Measurements from ENCODE around the gene CD163L1. TPM values are rescaled to one million over a fixed set of nuclear protein-coding genes. Genes with fewer than 3 reads are reported as not detected.
A peak's percentile ranks its signal among the peaks of the same experiment; 100 is the strongest.

CD163L1 gene
- total and polyA plus RNA-seq, 2 donors (not counting 1 experiment from before 2014, with no cell fraction given), result 0.33 to 0.78 TPM

- no peaks in the 10 kb centered on the region for H3K4me1 ChIP-seq (ENCODE audit: control insufficient read depth, extremely low read depth, insufficient read depth, low read length)
- no peak for TF ChIP-seq CTCF (conservative IDR thresholded peaks at IDR 0.05 in 1 of 2, IDR thresholded peaks at IDR 0.05 in 1 of 2; ENCODE audit: low read depth in 1 of 2, low read length in 2 of 2)
- no peak for TF ChIP-seq EZH2 (IDR thresholded peaks at IDR 0.05; ENCODE audit: low read length, missing control alignments)
- peak; percentile 7 to 12 for DNase-seq (ENCODE audit: low read depth in 2 of 2)
- no peaks in the 10 kb centered on the region for H3K79me2 ChIP-seq (ENCODE audit: control insufficient read depth, insufficient read depth, low read length)
- no peak overlapping the region for H2AFZ ChIP-seq (ENCODE audit: low read length)
- no peak overlapping the region for H3K27ac ChIP-seq (ENCODE audit: insufficient read depth, low read length)
- no peak overlapping the region for H3K4me3 ChIP-seq (replicated peaks in 1 of 4; ENCODE audit: control extremely low read depth in 1 of 4, insufficient read depth in 1 of 4, low read depth in 3 of 4, low read length in 4 of 4)
- H3K4me2 ChIP-seq (ENCODE audit: extremely low read depth, insufficient read depth, low read length), result no peak overlapping the region
- no peaks in the 10 kb centered on the region for H4K20me1 ChIP-seq (ENCODE audit: control insufficient read depth, extremely low read depth, insufficient read depth, low read length)
- no peaks in the 10 kb centered on the region for H3K9me3 ChIP-seq (ENCODE audit: control insufficient read depth, insufficient read depth, low read depth, low read length)
- H3K27me3 ChIP-seq (ENCODE audit: control insufficient read depth, insufficient read depth, low read length), result no peaks in the 10 kb centered on the region
- no peaks in the 10 kb centered on the region for H3K36me3 ChIP-seq (ENCODE audit: control insufficient read depth, insufficient read depth, low read length)
- H3K9ac ChIP-seq (ENCODE audit: insufficient read depth, low read length), result no peak overlapping the region
Measured at GRCh38 chr12:7376196-7376595, 67.8 kb downstream of the CD163L1 start.

GRCh38 chr12:7375145-7375543, 68.8 kb downstream of the CD163L1 start:
- Histone ChIP-seq H3K4me2 (ENCODE audit: extremely low read depth, insufficient read depth, low read length) (no peak overlapping the region), H3K9ac (ENCODE audit: insufficient read depth, low read length) (no peak overlapping the region), H2AFZ (ENCODE audit: low read length) (no peak overlapping the region), H3K27me3 (ENCODE audit: control insufficient read depth, insufficient read depth, low read length) (no peaks in the 10 kb centered on the region), H3K4me1 (ENCODE audit: control insufficient read depth, extremely low read depth, insufficient read depth, low read length) (no peaks in the 10 kb centered on the region), H3K4me3 (replicated peaks in 1 of 4; ENCODE audit: control extremely low read depth in 1 of 4, insufficient read depth in 1 of 4, low read depth in 3 of 4, low read length in 4 of 4) (no peak overlapping the region), H3K27ac (ENCODE audit: insufficient read depth, low read length) (no peak overlapping the region), H3K79me2 (ENCODE audit: control insufficient read depth, insufficient read depth, low read length) (no peaks in the 10 kb centered on the region), H4K20me1 (ENCODE audit: control insufficient read depth, extremely low read depth, insufficient read depth, low read length) (no peaks in the 10 kb centered on the region), H3K9me3 (ENCODE audit: control insufficient read depth, insufficient read depth, low read depth, low read length) (no peaks in the 10 kb centered on the region), H3K36me3 (ENCODE audit: control insufficient read depth, insufficient read depth, low read length) (no peaks in the 10 kb centered on the region)
- TF ChIP-seq EZH2 (IDR thresholded peaks at IDR 0.05; ENCODE audit: low read length, missing control alignments), result no peak
- no peak for TF ChIP-seq CTCF (conservative IDR thresholded peaks at IDR 0.05 in 1 of 2, IDR thresholded peaks at IDR 0.05 in 1 of 2; ENCODE audit: low read depth in 1 of 2, low read length in 2 of 2)
- no peak for DNase-seq (ENCODE audit: low read depth in 2 of 2)

GRCh38 chr12:7374423-7375144, 69.4 kb downstream of the CD163L1 start:
- no peaks in the 10 kb centered on the region for H3K36me3 ChIP-seq (ENCODE audit: control insufficient read depth, insufficient read depth, low read length)
- H3K27me3 ChIP-seq (ENCODE audit: control insufficient read depth, insufficient read depth, low read length), result no peaks in the 10 kb centered on the region
- H3K9ac ChIP-seq (ENCODE audit: insufficient read depth, low read length), result no peak overlapping the region
- H4K20me1 ChIP-seq (ENCODE audit: control insufficient read depth, extremely low read depth, insufficient read depth, low read length), result no peaks in the 10 kb centered on the region
- no peak overlapping the region for H2AFZ ChIP-seq (ENCODE audit: low read length)
- H3K4me2 ChIP-seq (ENCODE audit: extremely low read depth, insufficient read depth, low read length), result no peak overlapping the region
- H3K27ac ChIP-seq (ENCODE audit: insufficient read depth, low read length), result no peak overlapping the region
- no peaks in the 10 kb centered on the region for H3K9me3 ChIP-seq (ENCODE audit: control insufficient read depth, insufficient read depth, low read depth, low read length)
- TF ChIP-seq CTCF (conservative IDR thresholded peaks at IDR 0.05 in 1 of 2, IDR thresholded peaks at IDR 0.05 in 1 of 2; ENCODE audit: low read depth in 1 of 2, low read length in 2 of 2), result peak; percentile 28 to 45
- no peak for TF ChIP-seq EZH2 (IDR thresholded peaks at IDR 0.05; ENCODE audit: low read length, missing control alignments)
- peak in 1 of 2 donors; percentile 14 for DNase-seq (ENCODE audit: low read depth in 2 of 2)
- no peaks in the 10 kb centered on the region for H3K4me1 ChIP-seq (ENCODE audit: control insufficient read depth, extremely low read depth, insufficient read depth, low read length)
- H3K79me2 ChIP-seq (ENCODE audit: control insufficient read depth, insufficient read depth, low read length), result no peaks in the 10 kb centered on the region
- H3K4me3 ChIP-seq (replicated peaks in 1 of 4; ENCODE audit: control extremely low read depth in 1 of 4, insufficient read depth in 1 of 4, low read depth in 3 of 4, low read length in 4 of 4), result no peak overlapping the region

Measured in fibroblast of lung (primary cell).